H1 (cell line): ENCODE measurements around the gene ALG9. TPM values are rescaled to one million over a fixed set of nuclear protein-coding genes. Genes with fewer than 3 reads are reported as not detected.

Source experiments
- ATF2 ChIP-seq: IDR thresholded peaks from 2 replicates; pipeline ENCODE4 v1.6.1; 2012; ENCODE audit warnings: low read length, inconsistent platforms
- BRCA1 ChIP-seq: IDR thresholded peaks from 2 replicates; pipeline ENCODE4 v1.6.1; 2012; ENCODE audit warnings: low read depth, low read length, improper control_type of control experiment
- CEBPB ChIP-seq: IDR thresholded peaks from 2 replicates; pipeline ENCODE4 v1.6.1; 2012; ENCODE audit warnings: low read depth, low read length
- CHD7 ChIP-seq: fragments of 300-600 bp; sonication (generic); IDR thresholded peaks from 2 replicates; pipeline ENCODE4 v1.7.1; 2012; ENCODE audit warnings: low read length, moderate library complexity, mild to moderate bottlenecking, inconsistent platforms; ENCODE audit not compliant: insufficient replicate concordance
- HDAC2 ChIP-seq, 2 experiments: fragments of 300-600 bp in 1 of 2; sonication (generic) in 1 of 2; IDR thresholded peaks; 2 replicates each; pipeline ENCODE4 v1.6.1; 2011 to 2012; ENCODE audit warnings: low read depth in 2 of 2, low read length in 2 of 2, mild to moderate bottlenecking in 2 of 2, moderate library complexity in 2 of 2, borderline replicate concordance in 1 of 2, inconsistent platforms in 1 of 2
- JUN ChIP-seq: IDR thresholded peaks from 2 replicates; pipeline ENCODE4 v1.6.1; 2011; ENCODE audit warnings: low read depth, mild to moderate bottlenecking, improper control_type of control experiment, low read length
- MAFK ChIP-seq: IDR thresholded peaks from 2 replicates; pipeline ENCODE4 v1.6.1; 2012; ENCODE audit warnings: low read depth, mild to moderate bottlenecking, improper control_type of control experiment, low read length
- SIRT6 ChIP-seq: IDR thresholded peaks from one replicate; pipeline ENCODE4 v1.7.1; 2012; ENCODE audit warnings: low read length, inconsistent platforms
- SP1 ChIP-seq: IDR thresholded peaks from 2 replicates; pipeline ENCODE4 v1.6.1; 2011; ENCODE audit warnings: low read depth, low read length
- SUZ12 ChIP-seq: fragments of 200-600 bp; sonication (generic); IDR thresholded peaks from 2 replicates; pipeline ENCODE4 v1.6.1; 2012; ENCODE audit warnings: mild to moderate bottlenecking, inconsistent platforms, low read length, moderate library complexity, mixed read lengths
- YY1 ChIP-seq: IDR thresholded peaks from 2 replicates; pipeline ENCODE4 v1.6.1; 2011; ENCODE audit warnings: low read depth, mild to moderate bottlenecking, low read length
- polyA plus RNA-seq, 7 experiments: library from polyadenylated mRNA; depleted of rRNA in 3 of 7; stranded (reverse) in 5 of 7; unstranded in 2 of 7; fragments of >200 nt in 5 of 7; fragments of 200-250 nt in 2 of 7; gene quantifications; 1 replicate in 5 of 7; 2 replicates in 1 of 7; 4 replicates in 1 of 7; pipeline versions ENCODE4 v1.2.1 to v1.2.3, GENCODE V29; 2011 to 2013; ENCODE audit warnings: missing spikeins in 2 of 7, mixed read lengths in 2 of 7
- total RNA-seq: library from RNA; stranded (reverse); fragmentation: NEBNext Ultra II Directional; extraction: Animal tissue kit (Norgen Biotek cat#: 25700); gene quantifications from 2 replicates; pipeline ENCODE4 v1.2.1, GENCODE V29; 2021

Gene ALG9
- total and polyA plus RNA-seq, 2 of the 8 experiments (the other 6 are each of a cell fraction or from before 2014, with no cell fraction given): 23.5 to 24.5 TPM

GRCh38 chr11:111916768-111917167 lies 45.4 kb upstream of the ALG9 start (continued):
- TF ChIP-seq CHD7: no peak
- TF ChIP-seq YY1: no peak
- TF ChIP-seq SP1: no peak
- no peak for TF ChIP-seq BRCA1
- TF ChIP-seq JUN: no peak
- TF ChIP-seq SUZ12: no peak
- no peak for TF ChIP-seq HDAC2 (IDR thresholded peaks at IDR 0.05; ENCODE audit: borderline replicate concordance in 1 of 2, low read depth in 2 of 2, low read length in 2 of 2)
- no peak for TF ChIP-seq ATF2
- TF ChIP-seq MAFK: no peak
- no peak for TF ChIP-seq CEBPB
- no peak for TF ChIP-seq SIRT6
